Activated CD4-positive, alpha-beta memory T cell treated with anti-CD3 and anti-CD28 coated beads for 36 hours (primary cell): ENCODE measurements around the gene CEACAM21. TPM values are rescaled to one million over a fixed set of nuclear protein-coding genes. Genes with fewer than 3 reads are reported as not detected.
A peak's percentile ranks its signal among the peaks of the same experiment; 100 is the strongest.
"Not testable (repeated sequence)": the region's sequence is repeated elsewhere in the genome, so short reads cannot be mapped to it uniquely, and the experiment has no call there.

Experiments used
- CTCF ChIA-PET: fragments of 350-600 bp; sonication (Branson Sonifier 250); formaldehyde crosslinking; loops from one replicate; lab custom pipeline; 2021; ENCODE audit warnings: antibody characterized with exemption, inconsistent platforms; lab: Charles Lee
- POLR2A ChIA-PET: fragments of 350-600 bp; sonication (Branson Sonifier 250); formaldehyde crosslinking; loops from one replicate; lab custom pipeline; 2021; ENCODE audit warnings: antibody characterized with exemption; lab: Charles Lee
- DNase-seq: peaks from one replicate; pipeline ENCODE4 v3.0.0-alpha.2; 2020
- H3K27ac Mint-ChIP-seq: one replicate; pipeline ENCODE4 v1.8.0; 2021; ENCODE audit warnings: mixed read lengths
- H3K27me3 Mint-ChIP-seq: one replicate; pipeline ENCODE4 v1.8.0; 2021; ENCODE audit warnings: mixed read lengths
- H3K36me3 Mint-ChIP-seq: one replicate; pipeline ENCODE4 v1.8.0; 2021; ENCODE audit warnings: mixed read lengths
- H3K4me1 Mint-ChIP-seq: one replicate; pipeline ENCODE4 v1.8.0; 2021; ENCODE audit warnings: low read depth, mixed read lengths
- H3K4me3 Mint-ChIP-seq: one replicate; pipeline ENCODE4 v1.8.0; 2021; ENCODE audit warnings: mild to moderate bottlenecking, mixed read lengths
- H3K9me3 Mint-ChIP-seq: one replicate; pipeline ENCODE4 v1.8.0; 2021; ENCODE audit warnings: mixed read lengths
- intact Hi-C: fragments of 100-400 bp; cut with micrococcal nuclease; formaldehyde crosslinking; loops from one replicate; pipeline ENCODE4 v1.15.1; 2023
- total RNA-seq, 2 experiments: library from RNA; stranded (reverse); gene quantifications; one replicate each; pipeline ENCODE4 v1.2.3, GENCODE V29; 2021

Gene CEACAM21
- total RNA-seq, 2 experiments from 2014 or later = 40.8 to 40.9 TPM

GRCh38 chr19:41565379-41565720 is 10.6 kb upstream of the CEACAM21 start:
- Mint-ChIP-seq H3K4me3 (no peak overlapping the region), H3K27ac (no peak overlapping the region), H3K36me3 (peaks cover 17% of the 10 kb centered on the region), H3K27me3 (no peaks in the 10 kb centered on the region), H3K4me1 (peaks cover 68% of the 10 kb centered on the region), H3K9me3 (no peaks in the 10 kb centered on the region)
- CTCF ChIA-PET = interaction anchor here (0.6 to 17.6 kb wide), 6 partner anchors 12 to 207 kb away, joined by 3 to 281 read pairs (median 19); partner anchors contain the start of gene DMAC2
- intact Hi-C loops = no loop called here
- no peak for DNase-seq
- POLR2A ChIA-PET = interaction anchor here (2.4 kb wide), 1 partner anchor 16 kb away, joined by 9 read pairs; no protein-coding TSS in a partner anchor

DNA sequence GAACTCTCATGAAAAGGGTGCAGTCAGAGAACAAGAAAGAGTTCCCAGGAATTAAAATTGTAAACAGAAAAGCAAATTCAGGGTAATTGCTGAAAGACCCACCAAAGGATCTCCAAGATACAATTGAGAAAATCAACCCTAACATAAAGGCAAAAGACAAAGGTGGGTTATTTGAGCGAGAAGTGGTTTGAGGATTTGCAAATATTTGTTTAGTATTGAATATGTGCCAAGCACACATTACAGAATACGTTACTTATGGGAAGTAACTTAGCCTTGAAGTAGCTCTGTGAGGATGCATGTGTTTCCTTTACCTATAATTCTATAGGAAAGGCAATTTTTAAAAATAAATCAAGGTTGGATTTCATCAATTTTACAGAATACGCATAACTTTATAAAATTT is 10.0 kb upstream of the CEACAM21 start:
- H3K27ac Mint-ChIP-seq = no peak overlapping the region
- H3K9me3 Mint-ChIP-seq = no peaks in the 10 kb centered on the region
- CTCF ChIA-PET = interaction anchor here (0.6 to 17.6 kb wide), 8 partner anchors 9 to 208 kb away, joined by 3 to 281 read pairs (median 3); no protein-coding TSS in a partner anchor
- no peak overlapping the region for H3K4me3 Mint-ChIP-seq
- peaks cover 17% of the 10 kb centered on the region for H3K36me3 Mint-ChIP-seq
- H3K27me3 Mint-ChIP-seq = no peaks in the 10 kb centered on the region
- POLR2A ChIA-PET = no interaction called here
- no peak for DNase-seq
- peaks cover 67% of the 10 kb centered on the region for H3K4me1 Mint-ChIP-seq
- intact Hi-C loops = no loop called here

DNA sequence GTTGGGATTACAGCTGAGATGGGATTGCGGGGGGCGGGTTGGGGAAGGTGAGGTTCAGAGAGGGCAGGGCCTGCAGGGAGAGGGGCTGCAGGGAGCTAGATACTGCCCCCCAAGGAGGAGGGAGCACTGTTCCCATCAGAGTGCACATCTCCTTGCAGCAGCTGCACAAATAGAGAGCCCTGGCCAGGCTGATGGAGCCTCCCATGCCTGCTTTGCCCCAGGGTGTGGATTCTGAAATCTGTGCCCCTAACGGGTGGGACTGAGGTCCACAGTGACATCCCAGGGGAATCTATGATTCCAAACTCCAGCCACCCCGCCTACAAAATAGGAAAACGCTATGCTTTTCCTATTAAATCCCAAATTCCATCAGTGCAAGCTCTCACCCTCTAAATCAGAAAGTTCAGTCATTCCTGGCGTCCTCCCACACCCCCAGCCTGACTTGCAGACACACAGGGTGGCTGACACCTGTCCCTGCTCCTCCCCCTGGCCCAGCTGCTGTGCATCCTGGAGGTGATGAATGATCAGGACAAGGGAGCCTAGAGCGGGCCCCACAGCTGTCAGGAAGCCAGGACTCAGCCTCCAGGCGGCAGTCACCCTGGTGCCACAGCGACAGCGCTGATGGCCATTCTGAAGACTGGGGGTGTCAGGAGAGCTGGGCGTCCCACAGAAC is 6.3 kb upstream of the CEACAM21 start:
- CTCF ChIA-PET = interaction anchor here (0.6 to 17.6 kb wide), 21 partner anchors 8 to 217 kb away, joined by 3 to 281 read pairs (median 4); partner anchors contain the start of genes DMAC2 and ERICH4
- POLR2A ChIA-PET = interaction anchor here (0.9 to 2.0 kb wide), 5 partner anchors 11 to 27 kb away, joined by 3 to 13 read pairs (median 3); no protein-coding TSS in a partner anchor
- Mint-ChIP-seq H3K9me3 (no peaks in the 10 kb centered on the region), H3K4me3 (no peak overlapping the region), H3K36me3 (peaks cover 6% of the 10 kb centered on the region), H3K27me3 (no peaks in the 10 kb centered on the region), H3K27ac (no peak overlapping the region), H3K4me1 (peaks cover 40% of the 10 kb centered on the region)
- DNase-seq = no peak
- intact Hi-C loops = loop anchor here (1.0 to 2.0 kb wide), 3 partner anchors 27 to 120 kb away; no protein-coding TSS in a partner anchor

- H3K4me1 Mint-ChIP-seq = peaks cover 40% of the 10 kb centered on the region
- no peak overlapping the region for H3K27ac Mint-ChIP-seq
- H3K4me3 Mint-ChIP-seq = no peak overlapping the region
Observed at GRCh38 chr19:41570179-41570578, 5.8 kb upstream of the CEACAM21 start.

DNA sequence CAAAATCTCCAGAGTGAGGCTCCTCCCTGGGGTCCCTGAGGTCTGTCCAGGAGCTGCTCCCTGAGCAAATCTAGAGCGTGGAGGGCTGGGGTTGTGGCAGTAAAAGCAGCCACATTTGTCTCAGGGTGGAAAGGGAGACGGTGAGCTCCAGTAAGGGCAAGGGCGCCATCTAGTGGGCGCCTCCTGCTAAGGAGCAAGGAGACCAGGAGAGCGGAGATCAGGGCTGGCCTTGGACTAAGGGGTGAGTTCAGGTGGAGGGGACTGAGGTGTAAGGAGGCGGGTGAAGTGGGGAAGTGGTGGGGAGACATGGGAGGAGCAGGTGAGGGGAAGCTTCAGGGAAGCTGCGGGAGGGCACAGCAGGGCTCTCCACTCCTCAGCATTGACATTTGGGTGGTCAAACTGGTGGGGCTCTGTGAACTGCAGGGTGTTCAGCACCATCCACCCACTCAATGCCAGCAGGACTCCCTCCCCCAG is 5.3 kb upstream of the CEACAM21 start:
- H3K36me3 Mint-ChIP-seq = peaks cover 6% of the 10 kb centered on the region
- intact Hi-C loops = loop anchor here (1.0 to 2.0 kb wide), 3 partner anchors 26 to 121 kb away; no protein-coding TSS in a partner anchor
- no peak overlapping the region for H3K4me3 Mint-ChIP-seq
- H3K9me3 Mint-ChIP-seq = no peaks in the 10 kb centered on the region
- ChIA-PET POLR2A (interaction anchor here (1.0 to 1.1 kb wide), 2 partner anchors 16 to 25 kb away, joined by 3 to 4 read pairs; no protein-coding TSS in a partner anchor), CTCF (interaction anchor here (0.6 to 17.6 kb wide), 24 partner anchors 8 to 218 kb away, joined by 3 to 281 read pairs (median 4); partner anchors contain the start of genes DMAC2 and ERICH4)
- H3K27me3 Mint-ChIP-seq = no peaks in the 10 kb centered on the region
- no peak overlapping the region for H3K27ac Mint-ChIP-seq
- DNase-seq = peak; percentile 90
- peaks cover 43% of the 10 kb centered on the region for H3K4me1 Mint-ChIP-seq

More at GRCh38 chr19:41570179-41570578, 5.8 kb upstream of the CEACAM21 start:
- CTCF ChIA-PET = interaction anchor here (0.6 to 17.6 kb wide), 26 partner anchors 8 to 217 kb away, joined by 3 to 281 read pairs (median 4); partner anchors contain the start of genes DMAC2 and ERICH4
- Mint-ChIP-seq H3K27me3 (no peaks in the 10 kb centered on the region), H3K36me3 (peaks cover 6% of the 10 kb centered on the region), H3K9me3 (no peaks in the 10 kb centered on the region)
- intact Hi-C loops = loop anchor here (1.0 to 2.0 kb wide), 3 partner anchors 27 to 121 kb away; no protein-coding TSS in a partner anchor
- POLR2A ChIA-PET = interaction anchor here (1.0 to 1.6 kb wide), 3 partner anchors 14 to 25 kb away, joined by 3 to 4 read pairs (median 4); no protein-coding TSS in a partner anchor
- no peak for DNase-seq

DNA sequence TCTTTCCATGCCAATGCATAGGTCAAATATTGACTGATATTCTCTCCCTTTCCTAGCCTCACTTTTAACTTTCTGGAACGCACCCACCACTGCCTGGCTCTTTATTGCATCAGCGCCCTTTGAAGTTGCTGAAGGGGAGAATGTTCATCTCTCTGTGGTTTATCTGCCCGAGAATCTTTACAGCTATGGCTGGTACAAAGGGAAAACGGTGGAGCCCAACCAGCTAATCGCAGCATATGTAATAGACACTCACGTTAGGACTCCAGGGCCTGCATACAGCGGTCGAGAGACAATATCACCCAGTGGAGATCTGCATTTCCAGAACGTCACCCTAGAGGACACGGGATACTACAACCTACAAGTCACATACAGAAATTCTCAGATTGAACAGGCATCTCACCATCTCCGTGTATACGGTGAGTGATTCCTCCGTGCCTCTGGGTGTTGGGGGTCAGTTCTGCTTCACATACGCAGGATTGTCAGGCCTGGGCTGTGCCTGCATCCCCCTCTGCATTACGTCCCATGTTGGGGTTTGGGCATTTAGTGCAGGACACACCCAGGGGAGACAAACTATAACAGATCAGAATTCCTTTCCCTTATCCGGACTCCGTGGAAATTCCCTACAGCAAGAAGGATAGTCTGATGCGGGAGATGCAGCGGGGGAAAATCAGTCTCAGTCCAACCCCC is 1.3 kb downstream of the CEACAM21 start:
- H3K4me3 Mint-ChIP-seq = no peak overlapping the region
- intact Hi-C loops = no loop called here

GRCh38 chr19:41577833-41578232 is 1.9 kb downstream of the CEACAM21 start:
- no peak overlapping the region for H3K27ac Mint-ChIP-seq
- peaks cover 26% of the 10 kb centered on the region for H3K9me3 Mint-ChIP-seq
- no peak for DNase-seq
- H3K36me3 Mint-ChIP-seq = peaks cover 39% of the 10 kb centered on the region
- CTCF ChIA-PET = interaction anchor here (0.8 to 10.8 kb wide), 4 partner anchors 17 to 36 kb away, joined by 3 to 67 read pairs (median 4); no protein-coding TSS in a partner anchor
- no peak overlapping the region for H3K4me3 Mint-ChIP-seq
- POLR2A ChIA-PET = no interaction called here
- peaks cover 29% of the 10 kb centered on the region for H3K4me1 Mint-ChIP-seq
- intact Hi-C loops = no loop called here
- no peaks in the 10 kb centered on the region for H3K27me3 Mint-ChIP-seq

More for the DNA sequence above, 1.3 kb downstream of the CEACAM21 start:
- Mint-ChIP-seq H3K36me3 (peaks cover 33% of the 10 kb centered on the region), H3K9me3 (peaks cover 20% of the 10 kb centered on the region), H3K27ac (no peak overlapping the region), H3K27me3 (no peaks in the 10 kb centered on the region), H3K4me1 (peaks cover 29% of the 10 kb centered on the region)
- ChIA-PET CTCF (interaction anchor here (1.3 to 10.8 kb wide), 4 partner anchors 16 to 128 kb away, joined by 3 to 67 read pairs (median 16); no protein-coding TSS in a partner anchor), POLR2A (interaction anchor here (0.7 kb wide), 1 partner anchor 8 kb away, joined by 3 read pairs; no protein-coding TSS in a partner anchor)
- no peak for DNase-seq

- ChIA-PET POLR2A (no interaction called here), CTCF (interaction anchor here (1.0 to 1.4 kb wide), 3 partner anchors 9 to 128 kb away, joined by 3 to 5 read pairs (median 3); no protein-coding TSS in a partner anchor)
- H3K36me3 Mint-ChIP-seq = peaks cover 49% of the 10 kb centered on the region
- DNase-seq = no peak
- peaks cover 29% of the 10 kb centered on the region for H3K4me1 Mint-ChIP-seq
- intact Hi-C loops = no loop called here
- no peak overlapping the region for H3K4me3 Mint-ChIP-seq
- H3K27me3 Mint-ChIP-seq = no peaks in the 10 kb centered on the region
- no peak overlapping the region for H3K27ac Mint-ChIP-seq
- H3K9me3 Mint-ChIP-seq = peaks cover 32% of the 10 kb centered on the region
Observed at GRCh38 chr19:41578886-41579285, 2.9 kb downstream of the CEACAM21 start.

- peaks cover 32% of the 10 kb centered on the region for H3K9me3 Mint-ChIP-seq
- POLR2A ChIA-PET = not testable (repeated sequence)
Observed at GRCh38 chr19:41581068-41581467, 5.1 kb downstream of the CEACAM21 start.

DNA sequence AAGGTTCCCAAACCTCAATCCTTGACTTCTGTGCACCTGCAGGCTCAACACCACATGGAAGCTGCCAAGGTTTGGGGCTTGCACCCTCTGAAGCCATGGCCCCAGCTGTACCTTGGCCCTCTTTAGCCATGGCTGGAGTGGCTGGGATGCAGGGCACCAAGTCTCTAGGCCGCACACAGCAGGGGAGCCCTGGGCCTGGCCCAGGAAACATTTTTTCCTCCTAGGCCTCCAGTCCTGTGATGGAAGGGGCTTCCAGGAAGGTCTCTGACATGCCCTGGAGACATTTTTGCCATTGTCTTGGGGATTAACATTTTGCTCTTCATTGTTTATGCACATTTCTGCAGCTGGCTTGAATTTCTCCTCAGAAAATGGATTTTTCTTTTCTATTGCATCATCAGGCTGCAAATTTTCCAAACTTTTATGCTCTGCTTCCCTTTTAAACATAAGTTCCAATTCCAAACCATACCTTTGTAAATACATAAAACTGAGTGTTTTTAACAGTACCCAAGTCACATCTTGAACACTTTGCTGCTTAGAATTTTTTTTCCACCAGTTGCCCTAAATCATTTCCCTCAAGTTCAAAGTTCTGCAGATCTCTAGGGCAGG is 6.7 kb downstream of the CEACAM21 start:
- CTCF ChIA-PET = interaction anchor here (1.0 to 1.1 kb wide), 2 partner anchors 11 to 13 kb away, joined by 4 to 5 read pairs; no protein-coding TSS in a partner anchor

More at GRCh38 chr19:41581068-41581467, 5.1 kb downstream of the CEACAM21 start:
- H3K4me1 Mint-ChIP-seq = peaks cover 17% of the 10 kb centered on the region
- H3K4me3 Mint-ChIP-seq, intact Hi-C loops, H3K27me3 Mint-ChIP-seq, DNase-seq, H3K27ac Mint-ChIP-seq: not testable (repeated sequence)
- CTCF ChIA-PET = interaction anchor here (0.8 to 2.0 kb wide), 3 partner anchors 15 to 132 kb away, joined by 3 to 8 read pairs (median 4); no protein-coding TSS in a partner anchor
- H3K36me3 Mint-ChIP-seq = peaks cover 52% of the 10 kb centered on the region

DNA sequence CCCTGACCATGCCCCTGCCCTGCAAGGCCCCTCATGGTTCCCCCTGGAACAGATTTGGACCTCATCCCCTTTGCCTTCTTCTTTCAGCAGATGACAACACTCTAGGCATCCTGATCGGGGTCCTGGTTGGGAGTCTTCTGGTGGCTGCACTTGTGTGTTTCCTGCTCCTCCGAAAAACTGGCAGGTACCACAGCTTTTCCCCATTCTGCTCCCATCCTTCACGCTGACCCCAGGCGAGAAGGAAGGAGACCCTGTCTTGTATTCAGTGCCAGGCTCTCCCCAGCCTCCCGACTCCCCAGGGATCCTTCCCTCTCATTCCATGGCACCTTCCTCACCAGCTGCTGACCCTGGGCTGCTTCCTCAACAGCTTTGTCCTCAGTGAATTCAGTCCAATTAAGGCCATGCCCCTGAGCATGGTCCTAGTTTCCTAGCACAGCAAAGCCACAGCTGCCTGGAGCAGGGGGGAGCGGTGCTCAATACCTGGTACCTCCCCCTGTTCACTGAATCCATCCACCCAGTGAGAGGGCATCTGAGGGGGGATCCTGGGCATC is 8.4 kb downstream of the CEACAM21 start:
- intact Hi-C loops = no loop called here
- Mint-ChIP-seq H3K36me3 (peaks cover 46% of the 10 kb centered on the region), H3K27ac (no peak overlapping the region), H3K4me3 (no peak overlapping the region), H3K4me1 (peaks cover 3% of the 10 kb centered on the region), H3K27me3 (no peaks in the 10 kb centered on the region), H3K9me3 (peaks cover 32% of the 10 kb centered on the region)
- CTCF ChIA-PET = no interaction called here
- POLR2A ChIA-PET = no interaction called here
- DNase-seq = no peak

More for the DNA sequence above, 6.7 kb downstream of the CEACAM21 start:
- H3K27ac Mint-ChIP-seq, POLR2A ChIA-PET, DNase-seq, H3K27me3 Mint-ChIP-seq, intact Hi-C loops, H3K4me1 Mint-ChIP-seq, H3K4me3 Mint-ChIP-seq: not testable (repeated sequence)
- peaks cover 49% of the 10 kb centered on the region for H3K36me3 Mint-ChIP-seq
- H3K9me3 Mint-ChIP-seq = peaks cover 32% of the 10 kb centered on the region
